Brain microvascular endothelial cell (primary cell): ENCODE measurements around the gene CEP112.

Experiments
- DNase-seq: peaks from one replicate; pipeline ENCODE4 v3.0.0-alpha.2; 2020
- H3K27ac ChIP-seq: fragments of 250-450 bp; sonication (Bioruptor Pico); 2 replicates; pipeline ENCODE4 v1.5.1; 2020; ENCODE audit warnings: mild to moderate bottlenecking, moderate library complexity
- H3K27me3 ChIP-seq: fragments of 250-450 bp; sonication (Bioruptor Pico); replicated peaks from 2 replicates; pipeline ENCODE4 v1.5.1; 2020; ENCODE audit warnings: mild to moderate bottlenecking
- H3K36me3 ChIP-seq: fragments of 250-450 bp; sonication (Bioruptor Pico); replicated peaks from 2 replicates; pipeline ENCODE4 v1.5.1; 2020; ENCODE audit warnings: mild to moderate bottlenecking
- H3K4me3 ChIP-seq: 2 replicates; pipeline ENCODE4 v1.5.1; 2011; ENCODE audit warnings: low read depth, mild to moderate bottlenecking, control low read depth, low read length, moderate library complexity
- CTCF ChIP-seq: IDR thresholded peaks from 2 replicates; pipeline ENCODE4 v1.5.1; 2011; ENCODE audit warnings: low read depth, mild to moderate bottlenecking, moderate library complexity, low read length, control low read depth, inconsistent platforms; ENCODE audit errors: missing control alignments
- in situ Hi-C: cut with HindIII; loops from 2 replicates; pipeline ENCODE4 v1.10.0; 2017; ENCODE audit warnings: low sequenced_read_pairs, low pct_ligation_motif_present

The CEP112 gene

GRCh38 chr17:66222798-66223350, 30.9 kb upstream of the CEP112 start:
- H3K36me3 ChIP-seq = no peaks in the 10 kb centered on the region
- no peak for TF ChIP-seq CTCF

GRCh38 chr17:66221755-66222530, 30.0 kb upstream of the CEP112 start:
- H3K27ac ChIP-seq = no peak overlapping the region
- no peak for TF ChIP-seq CTCF
- in situ Hi-C loops = no loop called here
- no peak overlapping the region for H3K4me3 ChIP-seq
- no peaks in the 10 kb centered on the region for H3K36me3 ChIP-seq
- no peak for DNase-seq
- peaks cover 1% of the 10 kb centered on the region for H3K27me3 ChIP-seq

More at GRCh38 chr17:66222798-66223350, 30.9 kb upstream of the CEP112 start:
- DNase-seq = no peak
- Histone ChIP-seq H3K4me3 (no peak overlapping the region), H3K27ac (no peak overlapping the region), H3K27me3 (peaks cover 1% of the 10 kb centered on the region)
- in situ Hi-C loops = no loop called here

GRCh38 chr17:66221343-66221742, 29.4 kb upstream of the CEP112 start:
- Histone ChIP-seq H3K27me3 (peaks cover 1% of the 10 kb centered on the region), H3K4me3 (no peak overlapping the region), H3K36me3 (no peaks in the 10 kb centered on the region), H3K27ac (no peak overlapping the region)
- no peak for TF ChIP-seq CTCF
- DNase-seq = no peak
- in situ Hi-C loops = no loop called here

GRCh38 chr17:66220079-66220835, 28.3 kb upstream of the CEP112 start:
- Histone ChIP-seq H3K4me3 (no peak overlapping the region), H3K27ac (no peak overlapping the region), H3K36me3 (no peaks in the 10 kb centered on the region), H3K27me3 (peaks cover 1% of the 10 kb centered on the region)
- no peak for DNase-seq
- TF ChIP-seq CTCF = no peak
- in situ Hi-C loops = no loop called here

- TF ChIP-seq CTCF = no peak
- H3K4me3 ChIP-seq = no peak overlapping the region
- in situ Hi-C loops = no loop called here
- no peaks in the 10 kb centered on the region for H3K36me3 ChIP-seq
- DNase-seq = no peak
- H3K27ac ChIP-seq = no peak overlapping the region
- no peaks in the 10 kb centered on the region for H3K27me3 ChIP-seq
Observed at GRCh38 chr17:66215529-66215911, 23.6 kb upstream of the CEP112 start.
